ENCODE measurements around the gene IL20RA. TPM values are rescaled to one million over a fixed set of nuclear protein-coding genes. Genes with fewer than 3 reads are reported as not detected.

IL20RA gene
- total RNA-seq, 1 donor from 2014 or later, result 0.93 TPM

GRCh38 chr6:137010128-137010718 is 34.5 kb downstream of the IL20RA start:
- DNase-seq (ENCODE audit: low spot score), result no peak

GRCh38 chr6:137008204-137008603 is 36.6 kb downstream of the IL20RA start:
- no peak for DNase-seq (ENCODE audit: low spot score)

GRCh38 chr6:137006056-137006455 is 38.7 kb downstream of the IL20RA start:
- DNase-seq (ENCODE audit: low spot score), result no peak

GRCh38 chr6:137005073-137005472 is 39.7 kb downstream of the IL20RA start:
- DNase-seq (ENCODE audit: low spot score), result no peak

- no peak for DNase-seq (ENCODE audit: low spot score)
Measured at GRCh38 chr6:137002505-137002904, 42.3 kb downstream of the IL20RA start.

- no peak for DNase-seq (ENCODE audit: low spot score)
Measured at GRCh38 chr6:137001977-137002302, 42.8 kb downstream of the IL20RA start.

- DNase-seq (ENCODE audit: low spot score), result no peak
Measured at GRCh38 chr6:137001299-137001976, 43.3 kb downstream of the IL20RA start.

- DNase-seq (ENCODE audit: low spot score), result no peak
Measured at GRCh38 chr6:137000825-137001224, 43.9 kb downstream of the IL20RA start.

- DNase-seq (ENCODE audit: low spot score), result no peak
Measured at GRCh38 chr6:136995521-136995920, 49.2 kb downstream of the IL20RA start.

- DNase-seq (ENCODE audit: low spot score), result no peak
Measured at GRCh38 chr6:136994782-136995181, 50.0 kb downstream of the IL20RA start.

GRCh38 chr6:136992113-136992512 is 52.7 kb downstream of the IL20RA start:
- no peak for DNase-seq (ENCODE audit: low spot score)

GRCh38 chr6:136991646-136992045 is 53.1 kb downstream of the IL20RA start:
- no peak for DNase-seq (ENCODE audit: low spot score)

- no peak for DNase-seq (ENCODE audit: low spot score)
Measured at GRCh38 chr6:136990754-136991153, 54.0 kb downstream of the IL20RA start.

- no peak for DNase-seq (ENCODE audit: low spot score)
Measured at GRCh38 chr6:136990242-136990578, 54.6 kb downstream of the IL20RA start.

- no peak for DNase-seq (ENCODE audit: low spot score)
Measured at GRCh38 chr6:136989571-136990241, 55.1 kb downstream of the IL20RA start.

- DNase-seq (ENCODE audit: low spot score), result no peak
Measured at GRCh38 chr6:136987526-136987925, 57.2 kb downstream of the IL20RA start.

- DNase-seq (ENCODE audit: low spot score), result no peak
Measured at GRCh38 chr6:136985502-136985901, 59.3 kb downstream of the IL20RA start.

GRCh38 chr6:136984578-136984977 is 60.2 kb downstream of the IL20RA start:
- no peak for DNase-seq (ENCODE audit: low spot score)

- no peak for DNase-seq (ENCODE audit: low spot score)
Measured at GRCh38 chr6:136983687-136984086, 61.1 kb downstream of the IL20RA start.

GRCh38 chr6:136982928-136983327 is 61.8 kb downstream of the IL20RA start:
- no peak for DNase-seq (ENCODE audit: low spot score)

GRCh38 chr6:136980070-136980469 is 64.7 kb downstream of the IL20RA start:
- no peak for DNase-seq (ENCODE audit: low spot score)

GRCh38 chr6:136979206-136979605 is 65.6 kb downstream of the IL20RA start:
- DNase-seq (ENCODE audit: low spot score), result no peak

GRCh38 chr6:136977075-136977474 is 67.7 kb downstream of the IL20RA start:
- DNase-seq (ENCODE audit: low spot score), result no peak

Measured in mesenteric fat pad (tissue), 1 donor.